SK-N-SH (cell line): ENCODE measurements around the gene CFAP221.

ENCODE experiments used
- CHD2 ChIP-seq: fragments of 150-350 bp; IDR thresholded peaks from 2 replicates; pipeline ENCODE4 v1.6.1; 2018; ENCODE audit warnings: low read length; ENCODE audit not compliant: partially characterized antibody
- ELF1 ChIP-seq: IDR thresholded peaks from 2 replicates; pipeline ENCODE4 v1.4.0; 2012
- EP300 ChIP-seq, 2 experiments: IDR thresholded peaks; 2 replicates each; pipeline versions ENCODE4 v1.4.0 to v1.6.1; 2012; ENCODE audit warnings: borderline replicate concordance in 1 of 2, low read depth in 1 of 2, low read length in 1 of 2
- FOSL2 ChIP-seq: IDR thresholded peaks from 2 replicates; pipeline ENCODE4 v1.4.0; 2012; ENCODE audit warnings: low read depth, mild to moderate bottlenecking, moderate library complexity, borderline replicate concordance
- GATA2 ChIP-seq: sonication (generic); formaldehyde crosslinking; IDR thresholded peaks from 2 replicates; pipeline ENCODE4 v1.5.0; 2020; ENCODE audit warnings: mild to moderate bottlenecking, missing genetic modification reagents
- POLR2AphosphoS5 ChIP-seq: IDR thresholded peaks from 2 replicates; pipeline ENCODE4 v1.6.1; 2012; ENCODE audit warnings: low read depth, low read length
- SMC3 ChIP-seq: IDR thresholded peaks from 2 replicates; pipeline ENCODE4 v1.6.1; 2012; ENCODE audit warnings: low read depth, low read length, improper control_type of control experiment
- TAF1 ChIP-seq: IDR thresholded peaks from 2 replicates; pipeline ENCODE4 v1.6.1; 2012; ENCODE audit warnings: low read depth, mild to moderate bottlenecking, low read length, moderate library complexity, borderline replicate concordance
- TF ChIP-seq, protein P1 (sequence below): fragments of 200-600 bp; sonication (generic); IDR thresholded peaks from 2 replicates; pipeline ENCODE4 v1.6.1; 2017; ENCODE audit warnings: antibody characterized with exemption, mild to moderate bottlenecking, moderate library complexity
- TF ChIP-seq, protein P2 (sequence below): IDR thresholded peaks from 2 replicates; pipeline ENCODE4 v1.4.0; 2012; ENCODE audit warnings: low read depth

DNA sequence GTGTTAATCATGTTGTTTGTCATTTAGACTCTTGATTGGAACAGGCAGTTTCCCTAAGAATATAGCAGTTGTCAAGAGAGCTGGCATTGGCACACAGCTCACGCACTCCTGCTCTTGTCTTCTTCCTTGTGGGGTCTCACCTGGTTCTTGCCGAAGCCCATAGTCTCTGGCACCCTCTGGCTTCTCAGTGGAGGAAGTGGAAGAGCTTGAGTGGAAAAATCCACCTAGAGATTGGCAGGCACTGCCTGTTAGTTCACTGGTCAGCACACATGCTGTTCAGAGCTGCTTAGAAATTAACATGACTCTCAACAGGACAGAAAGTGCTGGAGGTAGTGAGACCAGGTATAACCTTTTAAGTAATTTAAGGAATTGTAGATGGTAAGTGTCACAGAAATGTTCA is 48.3 kb upstream of the CFAP221 start:
- TF ChIP-seq EP300 (IDR thresholded peaks at IDR 0.05; ENCODE audit: borderline replicate concordance in 1 of 2, low read depth in 1 of 2, low read length in 1 of 2): no peak
- TF ChIP-seq CHD2: no peak
- no peak for TF ChIP-seq ELF1
- no peak for TF ChIP-seq FOSL2
- no peak for TF ChIP-seq SMC3
- TF ChIP-seq, protein P1, sequence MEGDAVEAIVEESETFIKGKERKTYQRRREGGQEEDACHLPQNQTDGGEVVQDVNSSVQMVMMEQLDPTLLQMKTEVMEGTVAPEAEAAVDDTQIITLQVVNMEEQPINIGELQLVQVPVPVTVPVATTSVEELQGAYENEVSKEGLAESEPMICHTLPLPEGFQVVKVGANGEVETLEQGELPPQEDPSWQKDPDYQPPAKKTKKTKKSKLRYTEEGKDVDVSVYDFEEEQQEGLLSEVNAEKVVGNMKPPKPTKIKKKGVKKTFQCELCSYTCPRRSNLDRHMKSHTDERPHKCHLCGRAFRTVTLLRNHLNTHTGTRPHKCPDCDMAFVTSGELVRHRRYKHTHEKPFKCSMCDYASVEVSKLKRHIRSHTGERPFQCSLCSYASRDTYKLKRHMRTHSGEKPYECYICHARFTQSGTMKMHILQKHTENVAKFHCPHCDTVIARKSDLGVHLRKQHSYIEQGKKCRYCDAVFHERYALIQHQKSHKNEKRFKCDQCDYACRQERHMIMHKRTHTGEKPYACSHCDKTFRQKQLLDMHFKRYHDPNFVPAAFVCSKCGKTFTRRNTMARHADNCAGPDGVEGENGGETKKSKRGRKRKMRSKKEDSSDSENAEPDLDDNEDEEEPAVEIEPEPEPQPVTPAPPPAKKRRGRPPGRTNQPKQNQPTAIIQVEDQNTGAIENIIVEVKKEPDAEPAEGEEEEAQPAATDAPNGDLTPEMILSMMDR: no peak
- no peak for TF ChIP-seq POLR2AphosphoS5
- TF ChIP-seq, protein P2, sequence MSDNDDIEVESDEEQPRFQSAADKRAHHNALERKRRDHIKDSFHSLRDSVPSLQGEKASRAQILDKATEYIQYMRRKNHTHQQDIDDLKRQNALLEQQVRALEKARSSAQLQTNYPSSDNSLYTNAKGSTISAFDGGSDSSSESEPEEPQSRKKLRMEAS: no peak
- no peak for TF ChIP-seq GATA2 (CRISPR knock-in tag)
- TF ChIP-seq TAF1: no peak
